DOHH2 (cell line): ENCODE results near the gene HOXC12.

Experiments used
- EZH2phosphoT487 ChIP-seq: fragments of 200-600 bp; sonication (generic); IDR thresholded peaks from 2 replicates; pipeline ENCODE4 v1.6.1; 2017; ENCODE audit warnings: borderline replicate concordance, mild to moderate bottlenecking, antibody characterized with exemption, low read length, moderate library complexity, mixed read lengths
- TF ChIP-seq, protein P1 (sequence below): fragments of 200-600 bp; sonication (generic); IDR thresholded peaks from one replicate; pipeline ENCODE4 v1.5.1; 2014; ENCODE audit warnings: antibody characterized with exemption, mild to moderate bottlenecking, low read depth, low read length; ENCODE audit not compliant: poor library complexity, severe bottlenecking

DNA sequence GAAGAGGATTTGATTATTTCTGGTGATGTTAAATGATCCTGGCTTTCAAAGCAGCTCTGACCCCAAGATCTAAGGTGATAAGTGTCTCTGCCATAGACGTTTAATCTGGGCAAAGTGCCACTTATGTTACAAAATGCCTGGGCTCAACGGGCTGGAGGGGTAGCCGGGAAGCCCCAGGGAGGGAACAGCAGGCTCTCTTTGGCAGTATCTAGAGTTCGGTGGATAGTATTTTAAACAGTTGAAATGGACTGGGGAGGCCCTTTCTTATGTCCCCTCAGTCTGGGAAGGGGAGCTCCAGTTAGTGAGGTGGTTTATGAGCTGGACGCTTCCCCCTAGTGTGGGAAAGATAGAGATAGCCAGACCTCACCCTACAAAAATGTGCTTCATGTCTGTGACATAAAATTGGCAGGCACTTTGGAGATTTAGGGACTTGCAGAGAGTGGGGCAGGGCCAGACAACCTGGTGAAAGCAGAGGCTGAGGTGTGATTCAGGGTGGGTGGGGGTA is 12.8 kb downstream of the HOXC12 start:
- TF ChIP-seq, protein P1, sequence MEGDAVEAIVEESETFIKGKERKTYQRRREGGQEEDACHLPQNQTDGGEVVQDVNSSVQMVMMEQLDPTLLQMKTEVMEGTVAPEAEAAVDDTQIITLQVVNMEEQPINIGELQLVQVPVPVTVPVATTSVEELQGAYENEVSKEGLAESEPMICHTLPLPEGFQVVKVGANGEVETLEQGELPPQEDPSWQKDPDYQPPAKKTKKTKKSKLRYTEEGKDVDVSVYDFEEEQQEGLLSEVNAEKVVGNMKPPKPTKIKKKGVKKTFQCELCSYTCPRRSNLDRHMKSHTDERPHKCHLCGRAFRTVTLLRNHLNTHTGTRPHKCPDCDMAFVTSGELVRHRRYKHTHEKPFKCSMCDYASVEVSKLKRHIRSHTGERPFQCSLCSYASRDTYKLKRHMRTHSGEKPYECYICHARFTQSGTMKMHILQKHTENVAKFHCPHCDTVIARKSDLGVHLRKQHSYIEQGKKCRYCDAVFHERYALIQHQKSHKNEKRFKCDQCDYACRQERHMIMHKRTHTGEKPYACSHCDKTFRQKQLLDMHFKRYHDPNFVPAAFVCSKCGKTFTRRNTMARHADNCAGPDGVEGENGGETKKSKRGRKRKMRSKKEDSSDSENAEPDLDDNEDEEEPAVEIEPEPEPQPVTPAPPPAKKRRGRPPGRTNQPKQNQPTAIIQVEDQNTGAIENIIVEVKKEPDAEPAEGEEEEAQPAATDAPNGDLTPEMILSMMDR = no peak
- TF ChIP-seq EZH2phosphoT487 = no peak
